Rectal smooth muscle tissue (tissue), 1 donor: Measurements from ENCODE around the gene MTG1.

Source experiments
- H3K27ac ChIP-seq: one replicate; pipeline ENCODE4 v1.7.0; 2013; ENCODE audit warnings: low read depth, low read length, inconsistent platforms
- H3K27me3 ChIP-seq: one replicate; pipeline ENCODE4 v1.7.0; 2013; ENCODE audit warnings: low read length; ENCODE audit not compliant: control insufficient read depth, insufficient read depth
- H3K36me3 ChIP-seq: one replicate; pipeline ENCODE4 v1.7.0; 2013; ENCODE audit warnings: low read length; ENCODE audit not compliant: control insufficient read depth, insufficient read depth
- H3K4me1 ChIP-seq: one replicate; pipeline ENCODE4 v1.7.0; 2013; ENCODE audit warnings: low read length; ENCODE audit not compliant: control insufficient read depth, insufficient read depth
- H3K4me3 ChIP-seq: one replicate; pipeline ENCODE4 v1.7.0; 2013; ENCODE audit warnings: low read length
- H3K9ac ChIP-seq: one replicate; pipeline ENCODE4 v1.7.0; 2013; ENCODE audit warnings: low read length

MTG1 gene

GRCh38 chr10:133388236-133388972, 5.6 kb upstream of the MTG1 start:
- H3K27ac ChIP-seq = no peak overlapping the region
- no peaks in the 10 kb centered on the region for H3K27me3 ChIP-seq
- no peak overlapping the region for H3K4me3 ChIP-seq
- H3K4me1 ChIP-seq = no peaks in the 10 kb centered on the region
- no peaks in the 10 kb centered on the region for H3K36me3 ChIP-seq
- no peak overlapping the region for H3K9ac ChIP-seq

- no peak overlapping the region for H3K27ac ChIP-seq
- no peak overlapping the region for H3K9ac ChIP-seq
- H3K36me3 ChIP-seq = no peaks in the 10 kb centered on the region
- H3K4me1 ChIP-seq = no peaks in the 10 kb centered on the region
- H3K27me3 ChIP-seq = no peaks in the 10 kb centered on the region
- no peak overlapping the region for H3K4me3 ChIP-seq
Observed at GRCh38 chr10:133388973-133389818, 4.8 kb upstream of the MTG1 start.

- H3K27ac ChIP-seq = no peak overlapping the region
Observed at GRCh38 chr10:133390597-133391248, 3.2 kb upstream of the MTG1 start.

GRCh38 chr10:133391249-133391635, 2.7 kb upstream of the MTG1 start:
- no peak overlapping the region for H3K27ac ChIP-seq
- peaks cover 2% of the 10 kb centered on the region for H3K4me1 ChIP-seq
- H3K36me3 ChIP-seq = peaks cover 3% of the 10 kb centered on the region
- H3K27me3 ChIP-seq = no peaks in the 10 kb centered on the region
- no peak overlapping the region for H3K9ac ChIP-seq
- no peak overlapping the region for H3K4me3 ChIP-seq

More at GRCh38 chr10:133390597-133391248, 3.2 kb upstream of the MTG1 start:
- H3K9ac ChIP-seq = no peak overlapping the region
- no peak overlapping the region for H3K4me3 ChIP-seq
- no peaks in the 10 kb centered on the region for H3K36me3 ChIP-seq
- no peaks in the 10 kb centered on the region for H3K27me3 ChIP-seq
- H3K4me1 ChIP-seq = peaks cover 2% of the 10 kb centered on the region

GRCh38 chr10:133391761-133392518, 2.0 kb upstream of the MTG1 start:
- Histone ChIP-seq H3K9ac (no peak overlapping the region), H3K36me3 (peaks cover 4% of the 10 kb centered on the region), H3K4me3 (no peak overlapping the region), H3K27ac (no peak overlapping the region), H3K27me3 (no peaks in the 10 kb centered on the region), H3K4me1 (peaks cover 2% of the 10 kb centered on the region)

GRCh38 chr10:133393401-133394063, 425 bp upstream of the MTG1 start:
- Histone ChIP-seq H3K9ac (no peak overlapping the region), H3K36me3 (peaks cover 7% of the 10 kb centered on the region), H3K27me3 (no peaks in the 10 kb centered on the region), H3K4me3 (peak overlapping the region; percentile 24), H3K27ac (no peak overlapping the region), H3K4me1 (peaks cover 2% of the 10 kb centered on the region)

- peak overlapping the region; percentile 86 for H3K4me3 ChIP-seq
- peaks cover 2% of the 10 kb centered on the region for H3K4me1 ChIP-seq
- no peaks in the 10 kb centered on the region for H3K27me3 ChIP-seq
- H3K27ac ChIP-seq = peak overlapping the region; percentile 11
- H3K9ac ChIP-seq = peak overlapping the region; percentile 51
- H3K36me3 ChIP-seq = peaks cover 10% of the 10 kb centered on the region
Observed at GRCh38 chr10:133394801-133395221, 854 bp downstream of the MTG1 start.

GRCh38 chr10:133396035-133396624, 2.2 kb downstream of the MTG1 start:
- Histone ChIP-seq H3K4me3 (no peak overlapping the region), H3K27ac (no peak overlapping the region), H3K36me3 (peaks cover 10% of the 10 kb centered on the region), H3K9ac (no peak overlapping the region), H3K4me1 (peaks cover 2% of the 10 kb centered on the region), H3K27me3 (no peaks in the 10 kb centered on the region)

- no peak overlapping the region for H3K27ac ChIP-seq
- H3K9ac ChIP-seq = no peak overlapping the region
- H3K4me1 ChIP-seq = peaks cover 2% of the 10 kb centered on the region
- H3K36me3 ChIP-seq = peaks cover 17% of the 10 kb centered on the region
- no peak overlapping the region for H3K4me3 ChIP-seq
- H3K27me3 ChIP-seq = no peaks in the 10 kb centered on the region
Observed at GRCh38 chr10:133397938-133398337, 4.0 kb downstream of the MTG1 start.

- Histone ChIP-seq H3K9ac (no peak overlapping the region), H3K4me3 (no peak overlapping the region), H3K27me3 (no peaks in the 10 kb centered on the region), H3K27ac (no peak overlapping the region), H3K4me1 (peaks cover 2% of the 10 kb centered on the region), H3K36me3 (peaks cover 17% of the 10 kb centered on the region)
Observed at GRCh38 chr10:133399123-133399601, 5.2 kb downstream of the MTG1 start.
